Measurements from ENCODE around the gene MOCS1.

MOCS1 gene

DNA sequence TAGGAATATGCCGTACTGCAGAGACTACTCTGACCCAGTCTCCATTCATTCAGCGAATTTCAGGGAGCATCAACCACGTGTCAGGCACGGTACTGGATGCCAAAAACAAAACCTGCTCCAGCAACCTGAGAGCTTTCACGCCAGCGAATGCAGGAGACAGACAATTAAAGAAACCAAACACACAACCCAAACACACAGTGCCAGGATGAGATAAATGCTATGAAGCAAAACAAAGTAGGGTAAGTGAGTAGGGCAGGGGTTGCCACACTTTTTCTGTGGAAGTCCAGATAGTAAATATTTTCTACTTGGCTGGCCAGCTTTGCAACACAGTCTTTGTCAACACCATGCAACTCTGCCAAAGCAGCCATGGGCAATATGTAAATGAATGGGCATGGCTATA lies 10.0 kb downstream of the MOCS1 start:
- no peak for DNase-seq (ENCODE audit: low read depth in 3 of 3)

DNA sequence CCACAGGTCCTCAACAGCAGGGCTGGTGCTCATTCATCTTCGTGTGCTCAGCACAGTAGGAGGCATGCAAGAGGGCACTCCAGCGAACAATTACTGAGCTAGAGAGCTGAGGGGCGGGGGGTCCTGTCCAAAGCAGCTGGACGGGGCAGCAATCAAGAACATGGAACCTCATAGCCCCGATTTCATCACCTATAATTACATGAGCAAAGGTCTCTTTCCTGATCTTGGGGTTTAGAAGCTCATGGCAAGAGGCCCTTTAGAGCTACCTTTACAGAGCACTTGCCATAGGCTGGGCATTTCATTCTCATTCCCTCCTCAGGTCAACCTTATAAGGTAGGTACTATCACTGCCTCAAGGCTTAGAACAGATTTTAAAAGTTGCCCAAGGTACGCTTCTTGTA lies 10.4 kb downstream of the MOCS1 start:
- no peak for DNase-seq (ENCODE audit: low read depth in 3 of 3)

GRCh38 chr6:39923394-39923793 lies 10.9 kb downstream of the MOCS1 start:
- no peak for DNase-seq (ENCODE audit: low read depth in 3 of 3)

DNA sequence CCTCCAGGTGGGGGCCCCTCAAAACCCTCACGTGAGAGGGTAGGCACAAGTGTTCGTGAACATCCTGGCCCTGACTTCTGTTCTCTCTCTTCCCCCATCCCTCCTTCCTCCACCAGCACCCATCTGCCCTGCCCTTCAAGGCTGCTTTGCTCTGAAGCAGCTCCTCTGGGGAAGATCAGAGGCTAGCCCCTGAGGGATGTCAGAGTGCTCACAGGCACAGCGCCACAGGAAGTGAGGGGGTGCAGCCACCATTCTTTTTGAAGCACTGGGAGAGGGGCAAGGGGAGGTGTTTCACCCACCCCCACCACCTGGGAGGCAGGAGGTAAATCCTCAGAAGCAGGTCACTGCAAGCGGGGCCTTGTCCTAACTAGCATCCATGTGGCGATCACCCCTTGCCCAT lies 11.4 kb downstream of the MOCS1 start:
- DNase-seq (ENCODE audit: low read depth in 3 of 3) = no peak

- DNase-seq (ENCODE audit: low read depth in 3 of 3) = no peak
These were observed 14.1 kb downstream of the MOCS1 start for GRCh38 chr6:39920157-39920556.

DNA sequence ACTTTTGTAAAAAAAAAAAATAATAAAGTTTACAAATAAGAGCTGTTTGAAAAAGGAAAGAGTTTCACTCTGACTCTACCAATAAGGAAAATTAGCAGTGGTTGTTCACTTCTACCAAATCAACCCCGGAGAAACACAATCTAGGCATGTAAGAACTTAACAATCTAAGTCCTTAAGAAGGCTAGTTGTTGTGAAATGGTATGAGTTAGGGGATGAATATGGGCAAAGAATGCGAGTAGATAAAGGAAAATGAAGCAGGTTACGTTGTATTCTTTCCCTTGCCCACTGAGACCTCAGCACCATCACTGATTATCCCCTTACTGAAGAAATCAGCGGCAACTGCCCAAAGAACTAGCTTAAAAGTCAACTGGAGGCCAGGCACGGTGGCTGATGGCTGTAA lies 15.4 kb downstream of the MOCS1 start:
- DNase-seq (ENCODE audit: low read depth in 3 of 3) = no peak

- no peak for DNase-seq (ENCODE audit: low read depth in 3 of 3)
These were observed 16.3 kb downstream of the MOCS1 start for GRCh38 chr6:39917981-39918380.

GRCh38 chr6:39917329-39917728 lies 16.9 kb downstream of the MOCS1 start:
- no peak for DNase-seq (ENCODE audit: low read depth in 3 of 3)

DNA sequence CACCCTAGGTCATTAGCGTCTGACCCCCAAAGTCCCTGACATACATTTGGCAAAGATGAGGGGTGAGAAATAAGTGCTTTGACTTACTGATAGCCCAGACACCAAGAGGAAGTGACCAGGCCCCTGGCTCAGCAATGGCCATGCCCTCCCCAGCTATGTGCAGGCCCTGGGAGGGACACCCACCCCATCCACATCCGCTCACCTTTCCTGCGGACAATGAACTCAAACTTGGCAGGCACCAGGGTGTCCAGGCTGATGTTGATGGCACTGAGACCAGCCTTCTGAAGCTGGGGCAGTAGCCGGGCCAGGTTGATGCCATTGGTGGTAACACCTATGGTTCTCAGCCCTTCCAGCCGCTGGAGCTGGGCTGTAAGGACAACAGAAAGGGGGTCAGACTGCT lies 18.4 kb downstream of the MOCS1 start:
- DNase-seq (ENCODE audit: low read depth in 3 of 3) = no peak

- no peak for DNase-seq (ENCODE audit: low read depth in 3 of 3)
These were observed 20.0 kb downstream of the MOCS1 start for GRCh38 chr6:39914239-39914638.

GRCh38 chr6:39913391-39913916 lies 20.8 kb downstream of the MOCS1 start:
- DNase-seq (ENCODE audit: low read depth in 3 of 3) = no peak

DNA sequence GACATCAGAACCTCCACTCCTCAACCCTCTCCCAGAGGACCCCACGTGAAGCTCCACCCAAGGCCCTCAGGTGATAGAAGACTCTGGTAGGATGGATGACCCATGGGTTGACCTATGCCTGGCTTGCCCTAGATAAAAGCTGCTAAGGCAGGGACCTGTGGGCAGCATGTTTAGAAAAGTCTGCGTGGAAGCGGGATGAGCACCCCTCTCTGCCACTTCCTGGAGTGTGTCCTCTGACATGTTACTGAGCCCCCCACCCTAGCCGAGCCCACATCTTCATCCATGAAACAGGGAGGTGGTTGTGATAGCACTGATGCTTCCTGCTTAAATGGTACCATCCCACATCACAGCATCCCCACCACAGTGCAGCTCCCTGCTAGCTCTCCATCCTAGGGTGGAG lies 21.8 kb downstream of the MOCS1 start:
- no peak for DNase-seq (ENCODE audit: low read depth in 3 of 3)

- no peak for DNase-seq (ENCODE audit: low read depth in 3 of 3)
These were observed 22.6 kb downstream of the MOCS1 start for GRCh38 chr6:39911513-39912125.

DNA sequence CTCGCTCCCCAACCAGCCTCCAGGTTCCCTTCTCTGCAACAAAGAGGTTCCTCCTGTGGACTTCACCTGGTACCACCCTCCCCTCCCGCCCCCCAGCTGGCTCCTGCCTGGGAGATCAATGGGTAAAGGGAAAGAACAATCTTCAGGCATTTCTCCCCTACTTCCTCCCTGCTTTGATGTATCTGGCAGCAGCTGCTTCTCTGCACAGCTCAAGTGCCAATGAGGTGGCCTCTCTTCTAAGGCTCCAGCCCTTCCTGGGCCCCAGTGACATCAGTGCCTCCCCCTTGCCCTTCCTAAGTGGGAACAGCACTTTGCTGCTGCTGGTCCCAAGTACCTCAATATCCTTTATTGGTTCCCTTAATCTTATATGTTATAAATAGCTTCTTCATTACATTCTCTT lies 23.5 kb downstream of the MOCS1 start:
- no peak for DNase-seq (ENCODE audit: low read depth in 3 of 3)

GRCh38 chr6:39910164-39910563 lies 24.1 kb downstream of the MOCS1 start:
- no peak for DNase-seq (ENCODE audit: low read depth in 3 of 3)

- DNase-seq (ENCODE audit: low read depth in 3 of 3) = no peak
These were observed 24.6 kb downstream of the MOCS1 start for GRCh38 chr6:39909701-39910100.

DNA sequence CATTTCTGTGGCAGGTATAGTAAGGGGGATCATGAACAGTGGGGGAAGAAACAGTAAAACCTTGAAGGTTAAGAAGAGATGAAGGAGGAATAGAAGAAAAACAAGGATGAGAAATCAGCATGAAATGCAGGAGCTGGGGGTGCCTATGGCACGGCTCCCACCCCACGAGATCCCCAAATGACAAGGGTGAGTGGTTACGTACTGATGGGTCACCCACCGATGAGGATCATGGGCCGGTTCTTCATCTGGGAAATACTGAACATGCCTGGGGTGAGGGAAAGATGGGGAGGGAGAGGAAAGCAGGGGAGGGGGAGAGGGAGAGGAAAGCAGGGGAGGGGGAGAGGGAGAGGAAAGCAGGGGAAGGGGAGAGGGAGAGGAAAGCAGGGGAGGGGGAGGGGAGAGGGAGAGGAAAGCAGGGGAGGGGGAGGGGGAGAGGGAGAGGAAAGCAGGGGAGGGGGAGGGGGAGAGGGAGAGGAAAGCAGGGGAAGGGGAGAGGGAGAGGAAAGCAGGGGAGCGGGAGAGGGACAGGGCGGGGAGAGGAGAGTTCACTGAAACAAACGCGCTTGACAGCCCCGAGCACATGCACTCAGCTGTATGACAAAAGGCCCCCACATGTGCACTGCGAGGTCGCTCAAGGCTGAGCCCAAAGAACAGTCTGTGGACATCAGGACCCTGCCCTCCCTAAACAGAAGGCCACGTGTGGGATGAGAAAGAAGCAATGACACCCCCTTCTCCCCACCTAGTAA lies 25.3 kb downstream of the MOCS1 start:
- DNase-seq (ENCODE audit: low read depth in 3 of 3) = no peak

GRCh38 chr6:39907871-39908575 lies 26.2 kb downstream of the MOCS1 start:
- no peak for DNase-seq (ENCODE audit: low read depth in 3 of 3)

- DNase-seq (ENCODE audit: low read depth in 3 of 3) = no peak
These were observed 27.9 kb downstream of the MOCS1 start for GRCh38 chr6:39906318-39906761.

DNA sequence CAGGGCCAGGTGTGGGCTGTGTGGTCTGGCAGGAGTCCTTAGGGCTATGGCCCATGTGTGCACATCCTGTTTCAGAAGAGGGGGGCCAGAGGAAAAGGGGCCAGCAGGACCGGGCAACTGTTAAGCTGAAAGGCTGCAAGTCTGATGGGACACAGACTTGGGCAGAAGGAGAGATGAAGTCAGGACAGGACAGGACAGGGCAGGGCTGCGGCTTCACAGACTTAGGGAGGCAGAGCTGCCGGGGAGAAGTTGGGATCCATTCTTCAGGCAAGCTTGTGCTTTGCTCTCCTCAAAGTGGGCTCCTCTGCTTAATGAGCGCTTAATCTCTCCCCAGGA lies 28.7 kb downstream of the MOCS1 start:
- no peak for DNase-seq (ENCODE audit: low read depth in 3 of 3)

- no peak for DNase-seq (ENCODE audit: low read depth in 3 of 3)
These were observed 29.2 kb downstream of the MOCS1 start for GRCh38 chr6:39904946-39905639.

DNA sequence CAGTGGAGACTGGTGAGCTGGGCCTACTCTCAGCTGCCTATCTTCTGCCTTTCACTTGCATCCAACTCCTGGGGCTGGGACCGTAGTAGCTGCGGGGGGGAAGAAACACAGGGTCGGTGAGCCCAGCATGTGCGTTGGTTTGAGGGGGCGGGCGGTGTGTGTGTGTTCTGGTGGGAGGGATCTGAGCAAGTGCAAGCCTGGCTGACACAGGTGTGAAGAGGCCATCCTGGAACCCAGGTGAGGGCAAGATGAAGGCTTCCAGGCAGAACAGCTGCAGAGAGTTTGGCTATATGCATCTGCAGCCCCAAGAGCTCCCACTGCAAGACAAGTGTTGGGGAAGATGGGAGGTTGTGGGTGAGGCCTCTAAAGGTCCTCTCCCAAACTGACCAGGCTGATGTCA lies 30.6 kb downstream of the MOCS1 start:
- DNase-seq (ENCODE audit: low read depth in 3 of 3) = no peak

Measured in stimulated activated CD4-positive, alpha-beta T cell treated with anti-CD3 and anti-CD28 coated beads, TNF-alpha, amount 100 ng/mL, for 24 hours (primary cell).